Activated CD4-positive, alpha-beta memory T cell treated with anti-CD3 and anti-CD28 coated beads, Interleukin-2, amount 10 ng/mL, durations not matched to agents 7 days and 5 days (primary cell): ENCODE results near the gene SGSM2. TPM values are rescaled to one million over a fixed set of nuclear protein-coding genes. Genes with fewer than 3 reads are reported as not detected.

ENCODE experiments used
- CTCF ChIA-PET: fragments of 350-600 bp; sonication (Branson Sonifier 250); formaldehyde crosslinking; loops from one replicate; lab custom pipeline; 2021; ENCODE audit warnings: antibody characterized with exemption, inconsistent platforms; lab: Charles Lee
- POLR2A ChIA-PET: fragments of 350-600 bp; sonication (Branson Sonifier 250); formaldehyde crosslinking; loops from one replicate; lab custom pipeline; 2021; ENCODE audit warnings: antibody characterized with exemption; lab: Charles Lee
- DNase-seq: peaks from one replicate; pipeline ENCODE4 v3.0.0-alpha.2; 2020
- H3K27ac Mint-ChIP-seq: one replicate; pipeline ENCODE4 v1.8.0; 2021; ENCODE audit warnings: mild to moderate bottlenecking, mixed read lengths
- H3K27me3 Mint-ChIP-seq: one replicate; pipeline ENCODE4 v1.8.0; 2021; ENCODE audit warnings: mixed read lengths
- H3K36me3 Mint-ChIP-seq: one replicate; pipeline ENCODE4 v1.8.0; 2021; ENCODE audit warnings: low read depth, mixed read lengths
- H3K4me1 Mint-ChIP-seq: one replicate; pipeline ENCODE4 v1.8.0; 2021; ENCODE audit warnings: mixed read lengths
- H3K4me3 Mint-ChIP-seq: one replicate; pipeline ENCODE4 v1.8.0; 2021; ENCODE audit warnings: mild to moderate bottlenecking, mixed read lengths
- H3K9me3 Mint-ChIP-seq: one replicate; pipeline ENCODE4 v1.8.0; 2021; ENCODE audit warnings: mixed read lengths
- total RNA-seq, 2 experiments: library from RNA; stranded (reverse); gene quantifications; one replicate each; pipeline ENCODE4 v1.2.3, GENCODE V29; 2021

The SGSM2 gene
- total RNA-seq, 2 experiments from 2014 or later = 45.4 to 49.4 TPM

DNA sequence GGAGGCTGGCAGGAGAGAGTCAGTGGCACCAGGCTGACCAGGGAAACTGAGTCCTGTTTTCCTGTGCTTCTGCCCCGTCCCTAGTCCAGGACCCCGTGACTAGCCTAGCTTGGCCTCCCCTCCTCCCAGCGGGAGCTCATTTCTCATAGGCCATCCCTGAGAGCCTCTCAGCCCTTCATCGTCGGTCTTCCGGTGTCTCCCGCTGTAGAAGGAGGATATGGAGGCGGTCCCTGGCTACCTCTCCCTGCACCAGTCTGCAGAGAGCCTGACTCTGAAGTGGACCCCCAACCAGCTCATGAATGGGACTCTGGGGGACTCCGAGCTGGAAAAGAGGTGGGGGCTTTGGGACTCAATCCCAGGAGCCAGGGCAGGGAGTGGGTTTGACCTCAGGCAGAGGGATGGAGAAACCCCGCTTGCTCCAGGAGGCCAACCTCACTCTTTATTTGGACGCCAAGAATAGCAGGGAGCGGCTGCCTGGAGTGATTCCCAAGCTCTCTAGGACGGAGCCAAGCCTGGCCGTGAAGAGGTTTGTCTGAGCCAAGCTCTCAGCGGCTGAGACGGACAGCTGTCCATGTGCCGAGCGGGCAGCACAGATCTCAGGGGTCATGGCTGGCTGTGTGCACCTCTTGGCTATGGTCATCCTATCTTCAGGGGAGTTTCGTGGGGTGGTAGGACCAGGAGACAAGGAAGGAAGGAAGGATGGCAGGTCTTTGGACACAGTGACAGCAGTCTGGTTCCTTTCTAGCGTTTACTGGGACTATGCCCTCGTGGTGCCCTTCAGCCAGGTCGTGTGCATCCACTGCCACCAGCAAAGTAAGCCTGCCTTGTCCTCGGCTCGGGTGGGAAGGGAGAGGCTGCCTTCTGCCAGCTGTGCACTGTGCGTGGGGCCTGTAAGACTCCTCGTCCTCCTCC is 26.8 kb downstream of the SGSM2 start:
- DNase-seq = no peak
- Mint-ChIP-seq H3K27ac (no peak overlapping the region), H3K4me1 (no peaks in the 10 kb centered on the region), H3K27me3 (no peaks in the 10 kb centered on the region), H3K9me3 (no peaks in the 10 kb centered on the region), H3K4me3 (no peak overlapping the region), H3K36me3 (no peaks in the 10 kb centered on the region)
- ChIA-PET CTCF (no interaction called here), POLR2A (interaction anchor here (1.0 kb wide), 1 partner anchor 34 kb away, joined by 3 read pairs; no protein-coding TSS in a partner anchor)

DNA sequence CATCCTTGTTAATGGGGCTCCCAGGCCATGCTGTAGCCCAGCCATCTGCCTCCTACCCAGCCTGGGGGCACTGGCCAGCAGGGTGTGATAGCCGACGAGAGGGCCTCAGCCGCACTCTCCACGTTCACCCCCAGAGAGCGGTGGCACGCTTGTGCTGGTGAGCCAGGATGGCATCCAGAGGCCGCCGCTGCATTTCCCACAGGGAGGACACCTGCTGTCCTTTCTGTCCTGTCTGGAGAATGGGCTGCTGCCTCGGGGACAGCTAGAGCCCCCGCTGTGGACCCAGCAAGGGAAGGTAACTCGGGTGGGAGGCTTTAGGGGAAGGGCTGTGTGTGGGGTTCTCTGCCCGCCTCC is 27.4 kb downstream of the SGSM2 start:
- no peak overlapping the region for H3K4me3 Mint-ChIP-seq
- no peak overlapping the region for H3K27ac Mint-ChIP-seq
- no peaks in the 10 kb centered on the region for H3K4me1 Mint-ChIP-seq
- DNase-seq = no peak
- H3K36me3 Mint-ChIP-seq = no peaks in the 10 kb centered on the region
- POLR2A ChIA-PET = interaction anchor here (1.0 kb wide), 1 partner anchor 35 kb away, joined by 3 read pairs; no protein-coding TSS in a partner anchor
- no peaks in the 10 kb centered on the region for H3K27me3 Mint-ChIP-seq
- CTCF ChIA-PET = interaction anchor here (1.0 kb wide), 1 partner anchor 18 kb away, joined by 4 read pairs; no protein-coding TSS in a partner anchor
- no peaks in the 10 kb centered on the region for H3K9me3 Mint-ChIP-seq

DNA sequence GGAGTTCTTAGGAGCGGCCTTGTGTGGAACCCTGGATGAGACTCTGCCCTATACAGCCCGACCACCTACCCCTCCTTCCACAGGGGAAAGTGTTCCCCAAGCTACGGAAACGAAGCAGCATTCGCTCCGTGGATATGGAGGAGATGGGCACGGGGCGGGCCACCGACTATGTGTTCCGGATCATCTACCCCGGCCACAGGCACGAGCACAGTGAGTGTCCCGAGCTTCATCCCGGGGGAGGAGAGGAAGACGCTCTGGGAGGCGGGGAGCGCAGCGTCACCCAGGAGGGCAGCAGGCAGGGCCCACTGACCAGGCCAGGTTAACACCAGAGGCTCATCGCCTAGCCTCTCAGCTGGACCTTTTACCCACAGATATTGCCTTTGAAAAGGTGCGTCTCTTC is 27.8 kb downstream of the SGSM2 start:
- CTCF ChIA-PET = interaction anchor here (1.0 kb wide), 1 partner anchor 17 kb away, joined by 4 read pairs; no protein-coding TSS in a partner anchor
- no peaks in the 10 kb centered on the region for H3K9me3 Mint-ChIP-seq
- no peak for DNase-seq
- no peaks in the 10 kb centered on the region for H3K27me3 Mint-ChIP-seq
- no peak overlapping the region for H3K27ac Mint-ChIP-seq
- POLR2A ChIA-PET = interaction anchor here (1.0 kb wide), 1 partner anchor 35 kb away, joined by 3 read pairs; no protein-coding TSS in a partner anchor
- H3K4me1 Mint-ChIP-seq = no peaks in the 10 kb centered on the region
- H3K4me3 Mint-ChIP-seq = no peak overlapping the region
- H3K36me3 Mint-ChIP-seq = no peaks in the 10 kb centered on the region

DNA sequence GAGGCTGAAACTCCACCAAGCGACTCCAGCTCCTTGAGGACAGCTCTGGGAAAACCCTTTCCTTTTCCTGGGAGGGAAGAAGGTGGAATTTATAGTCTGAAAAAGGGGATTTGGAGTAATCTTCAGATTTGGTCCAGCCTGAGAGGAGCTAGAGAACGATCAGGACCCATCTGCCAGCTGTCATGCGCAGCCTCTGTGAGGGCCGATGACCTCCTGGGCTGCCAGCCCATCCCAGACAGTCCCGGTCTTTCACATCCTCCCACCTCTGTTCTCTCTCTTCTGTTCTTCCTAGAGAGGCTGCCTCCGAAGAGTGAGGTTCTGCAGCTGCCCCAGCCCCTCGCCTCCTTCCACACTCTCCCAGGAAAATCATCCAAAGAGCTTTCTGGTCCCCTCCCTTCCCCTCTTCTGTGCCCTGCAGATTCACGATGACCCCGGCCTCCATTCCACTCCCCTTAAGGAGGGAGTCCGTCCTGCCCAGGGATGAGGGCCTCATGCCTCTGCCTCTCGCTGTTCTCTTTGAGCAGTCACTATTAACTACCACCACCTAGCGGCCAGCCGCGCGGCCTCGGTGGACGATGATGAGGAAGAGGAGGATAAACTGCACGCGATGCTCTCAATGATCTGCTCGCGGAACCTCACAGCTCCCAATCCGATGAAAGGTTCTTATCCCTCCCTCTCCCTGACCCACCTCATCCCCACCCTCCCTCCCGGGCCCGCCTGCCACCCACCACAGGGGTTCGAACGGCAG is 29.6 kb downstream of the SGSM2 start:
- POLR2A ChIA-PET = no interaction called here
- Mint-ChIP-seq H3K27ac (no peak overlapping the region), H3K9me3 (no peaks in the 10 kb centered on the region), H3K4me3 (no peak overlapping the region), H3K27me3 (no peaks in the 10 kb centered on the region), H3K4me1 (no peaks in the 10 kb centered on the region), H3K36me3 (no peaks in the 10 kb centered on the region)
- CTCF ChIA-PET = interaction anchor here (1.0 to 1.2 kb wide), 2 partner anchors 16 to 646 kb away, joined by 3 to 4 read pairs; no protein-coding TSS in a partner anchor
- no peak for DNase-seq

DNA sequence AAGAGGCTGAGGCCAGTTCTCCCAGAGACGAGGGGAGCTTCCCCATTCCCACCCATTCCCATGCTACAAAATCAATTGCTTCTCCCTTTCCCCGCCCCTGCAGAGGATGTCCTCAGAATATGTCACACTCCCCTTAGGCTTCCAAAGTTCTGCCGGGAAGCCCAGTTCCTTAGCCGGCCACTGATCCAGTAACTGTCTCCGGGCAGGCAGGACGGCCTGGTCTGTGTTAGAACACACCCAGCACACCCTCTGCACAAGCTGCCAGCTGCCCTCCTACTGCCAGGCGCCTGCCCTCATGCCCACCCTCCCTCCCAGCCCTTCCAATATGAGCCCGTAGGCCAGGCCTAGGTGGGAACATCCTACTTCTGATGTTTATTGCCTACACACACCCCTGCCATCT is 31.1 kb downstream of the SGSM2 start:
- no peak for DNase-seq
- ChIA-PET CTCF (interaction anchor here (1.2 kb wide), 1 partner anchor 48 kb away, joined by 3 read pairs; no protein-coding TSS in a partner anchor), POLR2A (no interaction called here)
- no peaks in the 10 kb centered on the region for H3K9me3 Mint-ChIP-seq
- H3K36me3 Mint-ChIP-seq = no peaks in the 10 kb centered on the region
- H3K4me1 Mint-ChIP-seq = no peaks in the 10 kb centered on the region
- H3K27me3 Mint-ChIP-seq = no peaks in the 10 kb centered on the region
- H3K27ac Mint-ChIP-seq = no peak overlapping the region
- H3K4me3 Mint-ChIP-seq = no peak overlapping the region

DNA sequence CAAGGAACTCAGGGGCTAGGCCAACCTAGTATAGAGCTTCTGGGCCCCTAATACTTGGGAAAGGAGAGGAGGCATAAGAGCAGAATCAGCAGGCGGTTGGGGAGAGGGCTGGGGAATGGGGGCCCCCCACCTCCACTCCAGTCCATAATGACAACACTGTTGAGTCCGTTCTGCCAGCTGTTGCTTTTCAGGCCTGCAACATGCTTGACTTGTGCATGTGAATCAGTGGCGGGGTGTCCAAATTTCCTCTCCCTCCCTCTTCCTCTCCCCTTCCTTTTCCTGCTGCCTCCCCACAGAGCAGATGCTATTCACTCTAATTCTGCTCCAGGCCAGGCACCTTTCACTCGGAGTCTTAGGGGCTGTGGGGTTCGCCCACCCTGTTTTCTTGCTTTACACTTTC is 31.7 kb downstream of the SGSM2 start:
- Mint-ChIP-seq H3K27ac (no peak overlapping the region), H3K27me3 (no peaks in the 10 kb centered on the region), H3K4me1 (no peaks in the 10 kb centered on the region), H3K9me3 (no peaks in the 10 kb centered on the region), H3K4me3 (no peak overlapping the region), H3K36me3 (no peaks in the 10 kb centered on the region)
- ChIA-PET POLR2A (no interaction called here), CTCF (interaction anchor here (1.2 kb wide), 1 partner anchor 47 kb away, joined by 3 read pairs; no protein-coding TSS in a partner anchor)
- DNase-seq = no peak

DNA sequence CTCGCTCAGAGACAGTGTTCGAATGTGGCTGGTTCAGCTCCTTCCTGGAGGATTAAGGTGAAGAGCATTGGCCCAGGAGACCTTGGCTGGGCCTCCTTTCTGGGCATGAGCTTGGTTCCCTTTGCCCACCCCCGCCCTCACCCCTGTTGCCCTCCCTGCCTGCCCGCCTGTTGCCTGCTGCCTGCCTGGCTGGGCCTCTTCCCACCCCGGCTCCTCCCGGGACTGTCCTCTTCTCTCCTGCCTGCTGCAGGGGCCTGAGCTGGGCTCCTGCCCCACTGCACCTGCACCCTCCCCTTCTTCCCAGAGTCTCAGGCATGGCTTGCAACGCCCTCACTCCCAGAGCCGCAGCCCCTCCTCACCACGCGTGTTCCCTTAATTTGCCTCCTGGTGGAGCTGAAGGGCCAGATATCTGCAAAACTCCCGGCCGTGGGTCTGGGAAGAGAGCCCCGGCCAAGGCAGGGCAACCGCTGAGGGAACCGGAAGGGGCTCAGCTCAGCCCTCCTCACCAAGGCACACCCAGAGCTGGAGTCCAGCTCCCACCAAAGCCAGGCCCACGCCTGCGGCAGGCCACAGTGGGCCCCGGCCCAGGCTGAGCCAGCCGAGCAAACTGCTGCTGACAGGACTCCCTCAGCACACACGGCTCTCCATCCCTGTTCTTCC is 32.4 kb downstream of the SGSM2 start:
- ChIA-PET POLR2A (interaction anchor here (1.1 kb wide), 1 partner anchor 22 kb away, joined by 4 read pairs; no protein-coding TSS in a partner anchor), CTCF (interaction anchor here (1.1 kb wide), 1 partner anchor 13 kb away, joined by 4 read pairs; no protein-coding TSS in a partner anchor)
- Mint-ChIP-seq H3K4me3 (no peak overlapping the region), H3K4me1 (no peaks in the 10 kb centered on the region), H3K9me3 (no peaks in the 10 kb centered on the region), H3K27ac (no peak overlapping the region), H3K36me3 (no peaks in the 10 kb centered on the region), H3K27me3 (no peaks in the 10 kb centered on the region)
- no peak for DNase-seq

DNA sequence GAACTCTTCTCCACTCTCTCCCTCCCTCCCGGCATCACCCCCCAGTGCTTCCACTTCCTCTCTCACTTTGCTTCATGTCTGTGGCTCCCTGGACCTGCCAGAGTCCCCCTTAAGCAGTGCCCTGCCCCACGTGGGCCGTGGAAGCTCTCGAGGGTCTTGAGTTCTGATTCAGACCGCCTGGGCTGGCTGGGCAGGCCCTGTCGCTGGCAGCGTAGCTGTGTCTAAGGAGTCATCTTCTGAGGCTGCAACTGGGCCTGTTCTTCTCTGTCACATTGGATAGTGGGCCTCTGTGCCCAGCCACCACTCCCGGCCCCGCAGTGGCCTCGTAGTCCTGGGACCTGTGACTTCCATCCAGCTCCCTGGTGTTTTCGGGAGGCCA is 32.9 kb downstream of the SGSM2 start:
- POLR2A ChIA-PET = interaction anchor here (1.1 kb wide), 1 partner anchor 22 kb away, joined by 4 read pairs; no protein-coding TSS in a partner anchor
- DNase-seq = no peak
- H3K36me3 Mint-ChIP-seq = no peaks in the 10 kb centered on the region
- no peak overlapping the region for H3K27ac Mint-ChIP-seq
- CTCF ChIA-PET = interaction anchor here (1.1 kb wide), 2 partner anchors 12 to 22 kb away, joined by 3 to 4 read pairs; no protein-coding TSS in a partner anchor
- no peak overlapping the region for H3K4me3 Mint-ChIP-seq
- H3K9me3 Mint-ChIP-seq = no peaks in the 10 kb centered on the region
- no peaks in the 10 kb centered on the region for H3K4me1 Mint-ChIP-seq
- no peaks in the 10 kb centered on the region for H3K27me3 Mint-ChIP-seq

DNA sequence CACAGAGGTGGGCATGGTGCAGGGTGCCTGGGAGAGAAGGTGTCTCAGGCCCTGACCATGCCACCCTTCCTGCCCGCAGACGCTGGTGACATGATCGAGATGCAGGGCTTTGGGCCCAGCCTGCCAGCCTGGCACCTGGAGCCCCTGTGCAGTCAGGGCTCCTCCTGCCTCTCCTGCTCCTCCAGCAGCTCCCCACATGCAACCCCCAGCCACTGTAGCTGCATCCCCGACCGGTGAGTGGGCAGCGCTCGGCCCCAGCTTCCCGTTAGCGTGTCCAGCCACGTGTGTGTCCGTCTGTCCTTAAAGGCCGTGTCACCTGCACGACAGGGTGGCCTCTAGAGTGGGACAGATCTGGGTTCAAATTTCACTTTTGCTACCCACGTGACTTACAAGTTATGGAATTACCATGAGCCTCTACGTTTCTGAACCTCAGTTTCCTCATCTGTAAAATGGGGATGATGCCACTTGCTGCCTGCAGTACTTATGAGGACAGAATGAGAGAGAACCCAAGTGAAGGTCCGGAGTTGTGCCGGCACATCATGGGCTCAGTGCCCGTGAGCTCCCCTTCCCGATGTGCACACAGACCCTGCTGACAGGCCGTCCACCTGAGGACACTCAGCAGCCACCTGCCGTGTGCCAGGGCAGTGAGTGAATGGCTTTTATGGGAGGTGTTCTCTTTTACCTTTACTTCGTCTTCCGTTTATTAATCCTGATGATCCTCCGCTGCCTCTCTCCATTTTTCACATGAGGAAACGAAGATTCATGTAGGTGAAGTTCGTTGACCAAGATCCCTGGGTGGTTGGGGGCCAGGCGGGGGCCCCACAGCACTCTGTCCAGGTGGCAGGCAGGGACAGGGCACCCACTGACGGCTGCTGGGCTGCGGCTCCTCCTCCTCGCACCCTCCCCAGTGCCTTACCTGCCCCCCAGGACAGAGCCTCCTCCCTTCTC is 34.2 kb downstream of the SGSM2 start:
- POLR2A ChIA-PET = interaction anchor here (0.9 kb wide), 1 partner anchor 22 kb away, joined by 3 read pairs; no protein-coding TSS in a partner anchor
- H3K27me3 Mint-ChIP-seq = no peaks in the 10 kb centered on the region
- CTCF ChIA-PET = interaction anchor here (1.1 kb wide), 1 partner anchor 21 kb away, joined by 3 read pairs; no protein-coding TSS in a partner anchor
- H3K27ac Mint-ChIP-seq = no peak overlapping the region
- DNase-seq = no peak
- H3K4me3 Mint-ChIP-seq = no peak overlapping the region
- no peaks in the 10 kb centered on the region for H3K36me3 Mint-ChIP-seq
- no peaks in the 10 kb centered on the region for H3K9me3 Mint-ChIP-seq
- H3K4me1 Mint-ChIP-seq = no peaks in the 10 kb centered on the region

DNA sequence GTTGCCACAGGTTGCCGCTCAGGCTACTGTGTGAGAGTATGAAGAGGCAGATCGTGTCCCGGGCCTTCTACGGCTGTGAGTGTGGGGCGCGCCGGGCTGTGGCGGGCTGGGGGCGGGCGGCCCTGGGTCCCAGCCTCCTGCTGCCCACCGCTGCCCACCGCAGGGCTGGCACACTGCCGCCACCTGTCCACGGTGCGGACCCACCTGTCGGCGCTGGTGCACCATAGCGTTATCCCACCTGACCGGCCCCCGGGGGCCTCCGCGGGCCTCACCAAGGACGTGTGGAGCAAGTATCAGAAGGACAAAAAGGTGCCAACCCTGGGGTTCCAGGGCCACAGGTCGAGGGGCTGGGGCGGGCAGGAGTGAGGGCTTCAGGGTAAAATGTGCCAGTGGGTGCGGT is 34.9 kb downstream of the SGSM2 start:
- CTCF ChIA-PET = no interaction called here
- Mint-ChIP-seq H3K36me3 (no peaks in the 10 kb centered on the region), H3K4me1 (no peaks in the 10 kb centered on the region), H3K9me3 (no peaks in the 10 kb centered on the region), H3K27me3 (no peaks in the 10 kb centered on the region), H3K27ac (no peak overlapping the region), H3K4me3 (no peak overlapping the region)
- POLR2A ChIA-PET = interaction anchor here (1.5 kb wide), 1 partner anchor 10 kb away, joined by 4 read pairs; no protein-coding TSS in a partner anchor
- no peak for DNase-seq

DNA sequence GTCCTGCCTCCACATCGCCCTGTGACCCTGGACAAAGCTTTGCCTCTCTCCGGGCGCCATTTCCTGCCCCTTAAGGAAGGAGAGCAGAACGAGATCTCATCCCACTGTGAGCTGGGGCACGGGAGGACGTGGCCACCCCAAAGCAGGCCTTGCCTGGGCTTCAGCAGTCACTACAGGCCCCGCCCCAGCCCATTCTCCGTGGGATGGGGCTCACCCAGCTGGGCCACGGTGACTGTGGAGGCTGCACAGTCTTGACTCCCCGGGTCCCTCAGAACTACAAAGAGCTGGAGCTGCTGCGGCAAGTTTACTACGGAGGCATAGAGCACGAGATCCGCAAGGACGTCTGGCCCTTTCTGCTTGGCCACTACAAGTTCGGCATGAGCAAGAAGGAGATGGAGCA is 35.4 kb downstream of the SGSM2 start:
- DNase-seq = no peak
- H3K27ac Mint-ChIP-seq = no peak overlapping the region
- H3K9me3 Mint-ChIP-seq = no peaks in the 10 kb centered on the region
- no peaks in the 10 kb centered on the region for H3K4me1 Mint-ChIP-seq
- H3K36me3 Mint-ChIP-seq = no peaks in the 10 kb centered on the region
- POLR2A ChIA-PET = interaction anchor here (1.5 kb wide), 1 partner anchor 10 kb away, joined by 4 read pairs; no protein-coding TSS in a partner anchor
- CTCF ChIA-PET = interaction anchor here (1.2 to 2.3 kb wide), 2 partner anchors 10 to 43 kb away, joined by 6 to 8 read pairs; no protein-coding TSS in a partner anchor
- no peaks in the 10 kb centered on the region for H3K27me3 Mint-ChIP-seq
- no peak overlapping the region for H3K4me3 Mint-ChIP-seq
